Inflammatory macrophage (primary cell): ENCODE measurements around the gene ILRUN.
A peak's percentile ranks its signal among the peaks of the same experiment; 100 is the strongest.
"Not testable (repeated sequence)": the region's sequence is repeated elsewhere in the genome, so short reads cannot be mapped to it uniquely, and the experiment has no call there.

ENCODE experiments used
- DNase-seq, 2 donors: peaks; one replicate each; pipeline ENCODE4 v3.0.0-alpha.2; 2020 to 2022

The ILRUN gene

DNA sequence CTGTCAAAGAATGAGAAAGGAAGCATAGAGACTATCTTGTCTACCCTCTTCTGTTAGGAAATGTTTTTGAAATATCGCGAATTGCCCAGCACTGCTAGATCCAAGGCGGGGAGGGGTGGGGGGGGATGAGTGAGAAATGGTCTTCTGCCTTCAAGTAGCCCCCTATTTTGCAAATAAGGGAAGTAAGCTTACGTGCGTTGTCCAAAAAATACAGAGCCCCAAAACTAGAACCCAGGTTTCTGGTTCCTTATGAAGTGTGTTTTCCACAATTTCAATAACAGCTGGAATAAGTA lies 923 bp upstream of the ILRUN start:
- no peak for DNase-seq

- DNase-seq = peak; percentile 45 to 69
Measured at GRCh38 chr6:34696189-34696738, 303 bp downstream of the ILRUN start.

GRCh38 chr6:34695729-34696188 lies 808 bp downstream of the ILRUN start:
- no peak for DNase-seq

- DNase-seq = no peak
Measured at GRCh38 chr6:34692280-34692679, 4.3 kb downstream of the ILRUN start.

- no peak for DNase-seq
Measured at GRCh38 chr6:34689742-34690141, 6.8 kb downstream of the ILRUN start.

- DNase-seq = no peak
Measured at GRCh38 chr6:34688956-34689355, 7.6 kb downstream of the ILRUN start.

DNA sequence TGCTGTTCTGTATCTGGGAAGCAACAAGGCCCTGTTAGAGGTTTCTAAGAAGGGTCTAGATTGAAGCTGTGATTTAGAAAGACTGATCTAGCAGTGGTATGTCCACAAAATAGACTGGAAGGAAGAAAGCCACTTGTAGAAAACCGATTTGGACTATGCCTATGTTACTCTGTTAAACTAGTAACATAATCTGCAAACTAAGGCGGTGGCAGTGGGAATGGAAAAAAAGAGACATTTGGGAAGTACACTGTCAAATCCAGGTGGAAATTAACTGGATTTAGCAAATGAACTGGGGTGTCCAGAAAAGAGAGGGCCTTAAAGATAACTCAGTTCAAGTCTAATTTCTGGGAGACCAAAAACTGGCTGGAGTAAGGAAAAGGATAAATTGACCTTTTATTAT lies 11.6 kb downstream of the ILRUN start:
- no peak for DNase-seq

DNA sequence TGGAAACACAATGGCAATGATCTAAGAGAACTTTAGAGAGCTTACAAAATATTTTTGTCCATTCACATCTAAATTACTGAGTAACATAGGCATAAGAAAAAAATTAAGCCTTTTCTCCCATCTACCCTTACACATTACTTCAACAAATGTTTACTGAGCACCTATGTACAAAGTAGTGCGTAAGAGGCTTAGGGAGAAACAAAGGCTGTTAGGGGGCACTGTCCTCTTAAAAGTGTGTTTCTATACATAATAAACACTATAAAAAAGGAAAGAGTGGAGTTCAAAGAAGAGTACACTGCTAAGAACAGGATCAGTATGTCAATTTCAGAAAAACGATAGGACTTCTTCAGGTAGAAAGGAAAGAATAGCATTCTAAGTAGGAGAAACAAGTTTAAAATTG lies 12.2 kb downstream of the ILRUN start:
- DNase-seq = no peak

DNA sequence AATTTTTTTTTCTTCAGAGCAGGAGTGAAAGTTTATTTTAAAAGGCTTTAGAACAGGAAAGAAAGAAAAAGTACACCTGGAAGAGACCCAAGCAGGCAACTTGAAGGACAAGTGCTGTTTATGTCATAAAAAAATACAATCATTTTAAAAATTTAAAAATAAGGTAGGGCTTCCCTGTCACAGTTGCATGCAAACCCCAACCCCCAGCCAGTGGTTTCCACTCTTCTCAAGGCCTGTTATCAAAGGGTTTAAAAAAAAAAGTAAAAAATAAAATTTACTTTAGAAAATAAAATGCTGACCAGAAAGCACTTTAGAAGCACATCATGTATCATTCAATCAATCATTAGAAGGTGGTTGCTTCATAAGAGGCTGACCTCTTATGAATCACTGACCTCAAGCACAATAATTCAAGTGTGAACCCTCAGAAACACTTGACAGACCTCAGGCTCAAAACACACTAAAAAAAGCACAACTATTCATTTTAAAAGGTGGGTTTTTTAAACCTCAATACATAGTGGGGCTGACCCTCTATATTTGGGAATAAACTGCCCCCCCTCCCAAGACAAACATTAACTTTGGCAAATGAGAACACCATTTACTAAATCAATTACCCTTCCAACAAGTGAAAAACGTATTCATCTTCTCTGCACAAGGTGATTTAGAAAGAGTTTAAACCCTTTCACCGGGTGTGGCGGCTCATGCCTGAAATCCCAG lies 15.6 kb downstream of the ILRUN start:
- DNase-seq = peak in 1 of 2 donors; percentile 14

DNA sequence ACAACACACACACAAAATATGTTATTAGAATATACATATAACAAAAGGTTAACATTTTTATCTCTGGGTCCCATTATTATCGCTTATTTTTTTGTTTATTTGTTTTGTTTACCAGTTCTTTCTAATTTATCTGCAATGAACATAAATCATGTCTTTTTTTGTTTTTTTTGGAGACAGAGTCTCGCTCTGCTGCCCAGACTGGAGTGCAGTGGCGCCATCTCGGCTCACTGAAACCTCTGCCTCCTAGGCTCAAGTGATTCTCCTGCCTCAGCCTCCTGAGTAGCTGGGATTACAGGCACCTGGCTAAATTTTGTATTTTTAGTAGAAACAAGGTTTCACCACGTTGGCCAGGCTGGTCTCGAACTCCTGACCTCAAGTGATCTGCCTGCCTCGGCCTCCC lies 16.3 kb downstream of the ILRUN start:
- DNase-seq = not testable (repeated sequence)

GRCh38 chr6:34679552-34680253 lies 16.9 kb downstream of the ILRUN start:
- peak; percentile 48 to 75 for DNase-seq

GRCh38 chr6:34676140-34676539 lies 20.4 kb downstream of the ILRUN start:
- no peak for DNase-seq

- not testable (repeated sequence) for DNase-seq
Measured at GRCh38 chr6:34674930-34675329, 21.6 kb downstream of the ILRUN start.

- no peak for DNase-seq
Measured at GRCh38 chr6:34674268-34674639, 22.3 kb downstream of the ILRUN start.

DNA sequence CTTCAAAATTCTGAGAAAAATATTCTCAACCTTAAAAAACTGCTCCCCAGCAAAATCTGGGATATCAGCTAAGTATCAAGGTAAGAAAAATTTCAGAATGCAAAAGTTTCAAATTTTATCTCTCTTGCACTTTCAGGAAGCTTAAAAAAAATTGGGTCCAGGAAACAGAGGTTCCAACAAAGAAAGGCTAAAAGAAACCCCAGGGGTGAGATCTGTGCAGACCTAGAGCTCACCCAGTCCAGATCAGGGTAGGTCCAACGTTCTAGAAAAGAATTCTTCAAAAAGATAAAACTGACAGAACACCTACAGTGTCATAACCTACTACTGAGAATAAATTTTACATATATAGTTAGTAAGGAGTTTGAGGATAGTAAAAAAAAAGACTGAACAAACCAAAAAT lies 23.5 kb downstream of the ILRUN start:
- no peak for DNase-seq

DNA sequence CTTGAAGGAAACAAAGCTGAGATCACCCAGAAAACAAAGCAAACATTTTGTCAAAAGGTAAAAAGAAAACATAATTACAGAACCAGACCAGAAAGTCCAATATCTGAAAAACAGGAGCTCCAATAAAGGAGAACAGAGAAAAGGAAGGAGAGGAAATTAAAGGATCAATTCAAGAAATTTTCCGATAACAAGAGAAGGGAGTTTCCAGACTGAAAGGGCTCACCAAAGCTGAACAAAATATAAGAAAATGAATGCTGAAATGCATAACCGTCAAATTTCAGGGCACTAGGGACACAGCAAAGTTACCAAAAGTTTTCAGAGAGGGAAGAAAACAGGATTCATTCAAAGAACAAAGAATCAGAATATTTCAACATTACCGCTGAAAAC lies 23.9 kb downstream of the ILRUN start:
- peak in 1 of 2 donors; percentile 10 for DNase-seq

GRCh38 chr6:34671801-34672656 lies 24.5 kb downstream of the ILRUN start:
- peak; percentile 88 to 90 for DNase-seq

DNA sequence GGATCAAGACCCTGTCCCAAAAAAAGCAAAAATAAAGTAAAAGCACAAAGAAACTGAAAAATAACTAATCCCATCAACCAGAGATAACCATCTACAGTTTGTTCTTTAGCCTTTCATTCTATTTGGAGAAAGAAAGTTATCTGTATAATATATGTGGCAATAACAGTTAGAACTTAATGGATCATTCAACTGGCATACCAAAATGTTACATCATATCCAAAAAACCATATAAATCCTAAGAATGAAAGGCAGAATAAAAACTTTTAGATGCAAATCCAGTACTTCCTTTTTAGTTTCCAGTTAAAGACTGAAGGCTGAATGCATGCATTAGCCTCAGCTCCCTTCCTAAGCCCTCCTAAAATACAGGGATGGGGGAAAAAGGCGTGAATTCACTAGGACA lies 25.2 kb downstream of the ILRUN start:
- DNase-seq = no peak

GRCh38 chr6:34668799-34669198 lies 27.8 kb downstream of the ILRUN start:
- not testable (repeated sequence) for DNase-seq

- DNase-seq = no peak
Measured at GRCh38 chr6:34667481-34668238, 28.9 kb downstream of the ILRUN start.

GRCh38 chr6:34665019-34665418 lies 31.5 kb downstream of the ILRUN start:
- no peak for DNase-seq

DNA sequence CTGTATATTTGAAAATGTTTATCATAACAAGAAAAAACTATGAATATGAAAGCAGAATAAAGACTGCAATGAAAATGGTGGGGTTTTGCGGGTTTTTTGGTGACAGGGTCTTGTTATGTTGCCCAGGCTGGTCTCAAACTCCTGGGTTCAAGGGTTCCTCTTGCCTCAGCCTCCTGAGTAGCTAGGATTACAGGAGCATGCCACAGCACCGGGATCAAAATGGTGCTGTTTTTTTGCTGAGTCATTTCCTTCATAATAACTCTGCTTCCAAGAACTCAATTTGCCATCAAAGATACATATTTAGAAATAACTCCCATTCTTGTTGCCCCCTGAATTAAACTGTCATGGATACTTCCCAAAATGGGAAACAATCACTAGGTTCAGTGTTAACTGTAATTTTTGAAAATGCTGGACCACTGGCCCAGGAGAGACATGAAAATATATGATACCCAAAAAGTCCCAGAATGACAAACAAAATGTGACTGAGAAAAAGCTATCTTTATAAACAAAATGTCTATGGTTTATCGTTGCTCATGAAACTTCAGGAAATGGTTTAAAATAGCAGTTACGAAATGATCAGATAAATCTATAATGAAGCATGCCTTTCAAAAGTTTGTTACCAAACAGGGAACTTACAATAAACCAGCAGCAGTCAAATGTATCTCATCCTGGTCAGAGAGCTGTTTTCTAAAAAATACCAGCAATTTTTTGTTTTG lies 32.2 kb downstream of the ILRUN start:
- DNase-seq = peak; percentile 35 to 63
